ENCODE data around the gene RAB4A.

The RAB4A gene

GRCh38 chr1:229253151-229253974, 17.5 kb upstream of the RAB4A start:
- Histone ChIP-seq H3K4me3 (ENCODE audit: low read depth, low read length) (no peak overlapping the region), H3K4me1 (no peaks in the 10 kb centered on the region), H3K4me2 (ENCODE audit: low read length) (peak overlapping the region; percentile 30), H3K9me3 (ENCODE audit: control insufficient read depth, low read length) (no peaks in the 10 kb centered on the region), H3K9ac (no peak overlapping the region), H3K27ac (no peak overlapping the region), H3K79me2 (no peaks in the 10 kb centered on the region), H3K27me3 (ENCODE audit: control insufficient read depth, insufficient read depth, low read length) (no peaks in the 10 kb centered on the region), H3K36me3 (ENCODE audit: control insufficient read depth, insufficient read depth, low read length) (no peaks in the 10 kb centered on the region), H2AFZ (no peak overlapping the region)
- TF ChIP-seq, protein P1, sequence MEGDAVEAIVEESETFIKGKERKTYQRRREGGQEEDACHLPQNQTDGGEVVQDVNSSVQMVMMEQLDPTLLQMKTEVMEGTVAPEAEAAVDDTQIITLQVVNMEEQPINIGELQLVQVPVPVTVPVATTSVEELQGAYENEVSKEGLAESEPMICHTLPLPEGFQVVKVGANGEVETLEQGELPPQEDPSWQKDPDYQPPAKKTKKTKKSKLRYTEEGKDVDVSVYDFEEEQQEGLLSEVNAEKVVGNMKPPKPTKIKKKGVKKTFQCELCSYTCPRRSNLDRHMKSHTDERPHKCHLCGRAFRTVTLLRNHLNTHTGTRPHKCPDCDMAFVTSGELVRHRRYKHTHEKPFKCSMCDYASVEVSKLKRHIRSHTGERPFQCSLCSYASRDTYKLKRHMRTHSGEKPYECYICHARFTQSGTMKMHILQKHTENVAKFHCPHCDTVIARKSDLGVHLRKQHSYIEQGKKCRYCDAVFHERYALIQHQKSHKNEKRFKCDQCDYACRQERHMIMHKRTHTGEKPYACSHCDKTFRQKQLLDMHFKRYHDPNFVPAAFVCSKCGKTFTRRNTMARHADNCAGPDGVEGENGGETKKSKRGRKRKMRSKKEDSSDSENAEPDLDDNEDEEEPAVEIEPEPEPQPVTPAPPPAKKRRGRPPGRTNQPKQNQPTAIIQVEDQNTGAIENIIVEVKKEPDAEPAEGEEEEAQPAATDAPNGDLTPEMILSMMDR (IDR thresholded peaks at IDR 0.05) = no peak

DNA sequence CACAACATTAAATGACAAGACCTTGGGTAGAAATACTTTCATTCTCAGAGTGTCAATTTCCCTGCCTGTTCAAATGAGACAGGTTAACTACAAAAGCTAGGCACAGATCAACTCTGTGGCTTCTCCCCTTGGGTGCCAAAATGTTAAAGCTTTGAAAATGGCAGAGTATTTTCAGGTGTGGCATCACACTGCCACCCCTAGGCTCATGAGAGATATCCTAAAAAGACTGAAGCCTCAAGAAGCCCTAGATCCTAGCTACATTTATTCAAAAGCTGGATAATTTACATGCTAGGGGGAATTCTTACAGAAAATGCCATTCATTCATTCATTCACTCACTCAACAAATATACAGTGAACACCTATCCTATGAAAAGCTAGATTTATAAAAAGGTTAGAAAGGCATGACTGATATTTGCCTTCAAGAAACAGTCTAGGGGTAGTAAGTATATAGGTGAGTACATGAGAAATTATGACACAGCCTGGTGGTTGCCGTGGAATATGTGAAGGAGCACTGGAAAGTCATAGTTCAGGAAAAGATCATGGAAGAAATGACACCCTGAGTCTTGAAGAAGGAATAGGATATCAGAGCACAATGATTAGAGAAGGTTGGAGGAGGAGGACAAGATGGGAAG, 15.9 kb upstream of the RAB4A start:
- H3K4me3 ChIP-seq (ENCODE audit: low read depth, low read length) = no peak overlapping the region
- H3K4me2 ChIP-seq (ENCODE audit: low read length) = no peak overlapping the region
- H3K9me3 ChIP-seq (ENCODE audit: control insufficient read depth, low read length) = no peaks in the 10 kb centered on the region
- H3K27me3 ChIP-seq (ENCODE audit: control insufficient read depth, insufficient read depth, low read length) = no peaks in the 10 kb centered on the region
- H3K4me1 ChIP-seq = no peaks in the 10 kb centered on the region
- TF ChIP-seq, protein P1 (IDR thresholded peaks at IDR 0.05) = peak; percentile 30
- H3K27ac ChIP-seq = no peak overlapping the region
- H2AFZ ChIP-seq = no peak overlapping the region
- no peaks in the 10 kb centered on the region for H3K36me3 ChIP-seq (ENCODE audit: control insufficient read depth, insufficient read depth, low read length)
- H3K9ac ChIP-seq = no peak overlapping the region
- H3K79me2 ChIP-seq = no peaks in the 10 kb centered on the region

DNA sequence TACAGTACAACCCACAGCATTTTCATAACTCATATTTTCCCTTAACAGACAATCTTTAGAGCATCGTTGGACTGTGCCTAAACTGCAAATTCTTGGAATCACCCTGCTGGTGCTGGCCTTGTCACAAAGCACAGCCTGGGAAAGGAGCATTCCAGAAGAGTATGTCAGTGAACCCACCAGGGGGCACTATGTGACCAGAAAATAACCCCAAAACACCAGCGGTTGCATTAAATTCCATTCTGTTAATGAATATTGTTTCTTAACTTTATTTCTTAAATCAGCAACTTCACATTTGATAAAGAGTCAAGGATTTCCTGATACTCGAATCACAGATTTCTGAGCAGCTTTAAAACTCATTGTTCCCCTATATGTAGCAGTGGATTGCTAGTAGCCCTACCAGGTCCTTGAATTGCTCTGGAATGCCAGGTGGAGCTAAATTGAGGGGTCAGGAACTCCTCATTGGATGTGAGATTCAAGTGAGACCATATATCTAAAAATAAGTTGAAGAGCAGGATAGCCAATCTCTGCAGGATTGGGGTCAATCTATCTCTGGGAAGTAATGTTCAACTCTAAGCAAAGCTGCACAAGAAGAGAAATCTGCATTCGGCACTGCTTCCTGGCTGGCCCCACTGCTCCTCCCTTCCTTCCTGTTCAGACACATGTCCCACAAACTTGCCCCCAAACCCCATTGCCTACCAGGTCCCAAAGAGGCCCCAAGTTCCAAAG, 12.7 kb upstream of the RAB4A start:
- Histone ChIP-seq H3K79me2 (no peaks in the 10 kb centered on the region), H3K4me3 (ENCODE audit: low read depth, low read length) (no peak overlapping the region), H3K36me3 (ENCODE audit: control insufficient read depth, insufficient read depth, low read length) (no peaks in the 10 kb centered on the region), H3K4me2 (ENCODE audit: low read length) (no peak overlapping the region), H3K4me1 (no peaks in the 10 kb centered on the region), H3K27ac (no peak overlapping the region), H3K9me3 (ENCODE audit: control insufficient read depth, low read length) (no peaks in the 10 kb centered on the region), H2AFZ (no peak overlapping the region), H3K27me3 (ENCODE audit: control insufficient read depth, insufficient read depth, low read length) (no peaks in the 10 kb centered on the region), H3K9ac (no peak overlapping the region)
- TF ChIP-seq, protein P1 (IDR thresholded peaks at IDR 0.05) = peak; percentile 56

DNA sequence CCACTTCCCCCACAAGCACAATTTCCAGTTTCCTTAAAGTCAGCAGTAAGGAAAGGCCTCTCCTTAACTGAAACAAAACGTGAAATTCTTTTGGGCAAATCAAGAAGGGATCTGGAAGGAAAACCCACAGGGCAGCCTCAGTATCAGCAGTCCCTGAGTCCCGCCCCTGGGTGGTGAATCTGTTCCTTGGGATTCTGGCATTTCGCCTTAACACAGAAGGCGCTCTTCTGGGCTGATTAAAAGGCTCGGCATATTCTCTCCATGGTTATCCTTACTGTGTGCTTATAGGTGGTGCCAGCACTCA, 12.2 kb upstream of the RAB4A start:
- Histone ChIP-seq H3K9me3 (ENCODE audit: control insufficient read depth, low read length) (no peaks in the 10 kb centered on the region), H3K79me2 (no peaks in the 10 kb centered on the region), H3K4me2 (ENCODE audit: low read length) (no peak overlapping the region), H3K4me3 (ENCODE audit: low read depth, low read length) (no peak overlapping the region), H2AFZ (no peak overlapping the region), H3K4me1 (no peaks in the 10 kb centered on the region), H3K27ac (no peak overlapping the region), H3K36me3 (ENCODE audit: control insufficient read depth, insufficient read depth, low read length) (no peaks in the 10 kb centered on the region), H3K9ac (no peak overlapping the region), H3K27me3 (ENCODE audit: control insufficient read depth, insufficient read depth, low read length) (no peaks in the 10 kb centered on the region)
- TF ChIP-seq, protein P1 (IDR thresholded peaks at IDR 0.05) = no peak
